GM10248 (cell line): ENCODE results near the gene HOXD13.

Experiments used
- CTCF ChIA-PET: fragments of 300-600 bp; sonication (Branson Sonifier 250); formaldehyde crosslinking; extraction: SDS; loops from one replicate; lab custom pipeline; 2021; ENCODE audit warnings: antibody characterized with exemption; lab: Yijun Ruan, JAX
- POLR2A ChIA-PET: fragments of 350-650 bp; sonication (Branson Sonifier 250); formaldehyde crosslinking; extraction: SDS; loops from one replicate; lab custom pipeline; 2020; ENCODE audit warnings: antibody characterized with exemption; lab: Yijun Ruan, JAX
- DNase-seq: peaks from one replicate; pipeline ENCODE4 v3.0.0; 2012; ENCODE audit errors: extremely low spot score
- TF ChIP-seq, protein P1 (sequence below): IDR thresholded peaks from 2 replicates; pipeline ENCODE4 v1.5.1; 2012; ENCODE audit warnings: mild to moderate bottlenecking, low read depth; ENCODE audit errors: extremely low read depth, missing control alignments, control extremely low read depth

Gene HOXD13

DNA sequence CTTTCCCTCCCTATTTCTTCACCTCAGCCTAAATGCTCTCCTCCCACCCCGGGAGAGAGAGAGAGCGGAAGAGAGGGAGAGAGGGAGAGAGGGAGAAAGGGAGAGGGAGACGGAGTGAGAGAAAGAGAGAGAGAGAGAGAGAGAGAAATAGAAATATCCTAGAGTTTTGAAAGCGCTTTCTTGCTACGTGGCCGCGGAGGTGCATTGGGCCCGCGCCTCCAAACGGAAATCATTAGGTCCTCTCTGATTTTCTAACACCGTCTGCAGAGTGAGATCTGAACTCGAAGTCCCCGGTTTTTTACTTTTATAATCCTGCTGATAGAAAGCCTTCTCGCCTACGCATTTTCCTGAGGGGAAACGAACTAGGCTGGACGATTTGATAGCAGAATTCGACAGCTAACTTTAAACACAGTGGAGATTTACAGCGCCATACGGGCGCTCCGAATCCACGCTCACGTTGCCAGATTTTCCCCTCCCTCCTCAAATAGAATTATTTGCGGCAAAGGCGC, 7.9 kb upstream of the HOXD13 start:
- ChIA-PET POLR2A (no interaction called here), CTCF (interaction anchor here (1.3 to 1.8 kb wide), 4 partner anchors 11 to 394 kb away, joined by 3 to 11 read pairs (median 3); no protein-coding TSS in a partner anchor)
- DNase-seq = no peak
- TF ChIP-seq, protein P1, sequence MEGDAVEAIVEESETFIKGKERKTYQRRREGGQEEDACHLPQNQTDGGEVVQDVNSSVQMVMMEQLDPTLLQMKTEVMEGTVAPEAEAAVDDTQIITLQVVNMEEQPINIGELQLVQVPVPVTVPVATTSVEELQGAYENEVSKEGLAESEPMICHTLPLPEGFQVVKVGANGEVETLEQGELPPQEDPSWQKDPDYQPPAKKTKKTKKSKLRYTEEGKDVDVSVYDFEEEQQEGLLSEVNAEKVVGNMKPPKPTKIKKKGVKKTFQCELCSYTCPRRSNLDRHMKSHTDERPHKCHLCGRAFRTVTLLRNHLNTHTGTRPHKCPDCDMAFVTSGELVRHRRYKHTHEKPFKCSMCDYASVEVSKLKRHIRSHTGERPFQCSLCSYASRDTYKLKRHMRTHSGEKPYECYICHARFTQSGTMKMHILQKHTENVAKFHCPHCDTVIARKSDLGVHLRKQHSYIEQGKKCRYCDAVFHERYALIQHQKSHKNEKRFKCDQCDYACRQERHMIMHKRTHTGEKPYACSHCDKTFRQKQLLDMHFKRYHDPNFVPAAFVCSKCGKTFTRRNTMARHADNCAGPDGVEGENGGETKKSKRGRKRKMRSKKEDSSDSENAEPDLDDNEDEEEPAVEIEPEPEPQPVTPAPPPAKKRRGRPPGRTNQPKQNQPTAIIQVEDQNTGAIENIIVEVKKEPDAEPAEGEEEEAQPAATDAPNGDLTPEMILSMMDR = no peak

DNA sequence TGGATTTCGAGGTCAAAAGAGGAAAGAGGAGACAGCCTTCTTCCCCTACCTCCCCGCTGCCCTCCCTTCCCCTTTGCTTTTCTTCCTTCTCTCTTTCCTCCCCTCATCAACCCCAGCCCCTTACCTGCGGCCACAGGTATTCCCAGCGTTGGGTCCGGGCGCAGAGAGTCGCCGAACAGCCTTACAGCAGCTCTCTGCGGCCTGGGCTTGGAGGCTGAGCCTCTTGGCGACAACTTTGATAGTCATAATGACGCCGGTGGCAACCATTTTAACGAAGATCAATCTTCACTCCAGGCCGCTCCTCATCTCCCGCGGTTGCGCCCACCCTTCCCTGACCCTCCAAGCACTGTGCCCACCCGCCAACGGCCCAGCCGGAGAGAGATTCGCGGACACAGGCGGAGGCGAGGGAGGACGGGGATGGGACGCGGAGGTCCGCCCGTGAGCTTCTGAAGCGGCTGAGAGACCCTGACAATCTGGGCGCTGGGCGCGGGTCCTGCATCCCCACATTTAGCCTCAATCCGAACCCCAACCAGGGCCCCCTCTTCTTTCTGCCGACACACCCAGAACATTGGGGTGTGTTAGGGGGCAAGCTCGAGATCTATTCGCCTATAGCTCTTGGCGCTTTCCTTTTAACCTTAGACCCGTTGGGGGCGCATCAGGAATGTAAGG, 7.3 kb upstream of the HOXD13 start:
- DNase-seq = no peak
- ChIA-PET POLR2A (no interaction called here), CTCF (interaction anchor here (0.8 to 1.8 kb wide), 7 partner anchors 11 to 397 kb away, joined by 3 to 11 read pairs (median 3); no protein-coding TSS in a partner anchor)
- TF ChIP-seq, protein P1 = no peak

DNA sequence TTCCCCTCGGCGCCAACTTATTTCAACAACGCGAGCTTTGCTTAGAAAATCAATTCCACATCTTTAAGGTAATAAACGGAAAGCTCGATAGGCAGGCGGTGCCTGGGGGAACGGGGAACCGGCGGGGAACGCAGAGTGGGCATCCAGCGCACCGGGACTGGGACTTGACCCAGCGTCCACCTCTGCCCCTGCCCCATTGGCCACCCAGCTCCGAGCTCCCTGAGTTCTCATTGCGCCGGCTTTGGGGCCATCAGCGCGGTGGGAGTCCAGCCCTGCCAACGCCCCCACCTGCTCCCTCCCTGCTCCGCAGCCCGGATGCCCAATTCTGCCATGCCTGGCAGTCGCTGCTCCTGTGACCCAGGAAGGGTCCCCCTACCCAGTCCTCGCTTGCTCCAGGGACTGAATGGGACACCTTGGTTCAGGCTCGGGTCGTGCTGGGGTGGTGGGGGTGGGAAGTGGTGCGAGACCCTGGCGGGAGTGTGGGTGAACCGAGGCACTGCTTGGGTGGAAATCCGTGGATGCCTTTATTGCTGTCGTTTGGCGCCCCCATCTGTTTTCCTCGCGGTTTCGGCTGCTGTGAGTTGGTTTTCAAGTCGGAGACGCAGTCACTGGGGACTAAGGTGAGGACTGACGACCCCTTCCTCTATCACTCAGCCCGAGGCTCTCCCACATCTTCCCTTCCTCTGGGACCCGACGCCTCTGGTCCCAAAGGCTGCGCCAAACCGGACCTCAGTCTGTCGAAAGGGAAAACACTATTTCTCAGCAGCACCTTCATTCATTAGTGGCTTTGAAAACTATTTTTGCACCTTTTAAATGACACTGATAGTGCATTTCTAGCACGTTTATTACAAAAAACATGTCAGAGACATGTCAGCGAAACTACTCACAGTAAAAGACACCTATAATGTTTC, 6.4 kb upstream of the HOXD13 start:
- ChIA-PET CTCF (interaction anchor here (0.8 to 1.8 kb wide), 7 partner anchors 11 to 398 kb away, joined by 3 to 11 read pairs (median 3); no protein-coding TSS in a partner anchor), POLR2A (no interaction called here)
- TF ChIP-seq, protein P1 = peak; percentile 49
- DNase-seq = no peak

DNA sequence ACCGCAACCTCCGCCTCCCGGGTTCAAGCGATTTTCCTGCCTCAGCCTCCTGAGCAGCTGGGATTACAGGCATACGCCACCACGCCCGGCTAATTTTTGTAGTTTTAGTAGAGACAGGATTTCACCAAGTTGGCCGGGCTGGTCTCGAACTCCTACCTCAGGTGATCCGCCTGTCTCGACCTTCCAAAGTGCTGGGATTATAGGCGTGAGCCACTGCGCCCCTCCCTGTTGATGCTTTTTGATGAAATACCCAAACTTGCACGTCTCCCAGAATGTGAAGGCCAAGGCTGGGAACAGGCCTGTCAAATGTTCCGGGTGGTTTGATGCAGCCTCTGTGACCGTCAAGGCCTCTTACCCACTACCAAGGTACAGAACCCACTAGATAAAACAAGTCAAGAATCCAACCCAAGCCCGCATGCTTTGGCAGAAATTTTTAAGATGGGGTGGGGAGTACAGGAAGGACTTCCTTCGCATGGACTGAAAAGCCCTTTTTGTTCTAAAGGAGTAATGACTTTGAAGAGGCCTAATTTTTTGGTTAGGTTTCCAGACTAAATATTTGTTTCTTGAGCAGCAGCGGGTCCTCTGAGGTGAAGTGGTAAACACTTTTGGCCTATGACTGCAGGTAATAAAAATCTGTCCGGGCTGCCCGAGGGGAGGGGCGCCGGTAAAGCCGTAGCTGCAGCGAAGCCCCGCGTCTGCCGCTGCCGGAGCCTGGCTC, 5.0 kb upstream of the HOXD13 start:
- TF ChIP-seq, protein P1 = no peak
- ChIA-PET CTCF (interaction anchor here (0.9 to 2.5 kb wide), 9 partner anchors 10 to 1338 kb away, joined by 3 to 32 read pairs (median 4); no protein-coding TSS in a partner anchor), POLR2A (no interaction called here)
- DNase-seq = no peak

DNA sequence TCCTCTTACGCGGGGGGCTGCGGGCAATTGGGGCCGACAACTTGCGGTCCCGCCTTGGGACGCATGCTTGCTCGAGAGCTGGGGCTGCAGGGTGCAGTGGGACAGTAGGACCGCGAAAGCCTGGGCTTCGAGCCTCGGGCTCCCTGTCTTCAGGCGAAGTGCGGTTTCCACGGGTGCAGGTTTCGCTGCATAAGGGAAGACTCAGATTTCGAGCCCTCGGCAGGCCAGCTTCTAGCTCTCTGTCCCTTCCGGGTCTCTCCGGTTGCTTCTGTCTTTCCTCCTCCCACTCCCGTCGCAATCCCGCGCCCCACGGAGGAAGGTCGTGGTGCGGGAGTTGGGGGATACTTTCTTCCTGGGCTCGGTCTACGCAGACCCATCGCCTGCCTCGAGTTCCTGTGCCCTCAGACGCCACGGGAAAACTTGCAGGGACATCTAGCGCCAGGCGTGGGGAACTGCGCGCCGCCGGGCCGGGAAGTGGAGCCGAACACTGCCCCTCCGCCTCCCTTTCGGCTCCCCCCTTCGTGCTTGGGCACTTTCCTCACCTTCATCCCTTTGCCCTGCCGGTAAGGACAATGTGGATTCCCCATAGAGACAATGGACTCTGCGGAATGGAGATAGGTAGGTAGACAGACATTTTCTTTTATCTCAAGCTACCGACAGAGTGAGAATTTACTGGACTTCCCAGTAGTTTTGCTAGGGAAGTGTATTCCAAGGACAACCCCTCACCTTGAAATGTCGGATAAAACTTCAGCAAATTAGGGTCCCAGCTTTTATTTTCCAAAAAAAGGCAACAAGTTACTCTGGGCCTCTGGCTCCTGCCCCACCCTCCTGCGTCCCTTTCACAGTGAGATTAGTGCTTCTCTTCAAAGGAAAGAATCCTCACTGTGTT, 4.2 kb upstream of the HOXD13 start:
- peak; percentile 54 for DNase-seq
- TF ChIP-seq, protein P1 = peak; percentile 82
- ChIA-PET POLR2A (no interaction called here), CTCF (interaction anchor here (0.7 to 2.5 kb wide), 16 partner anchors 9 to 1389 kb away, joined by 3 to 32 read pairs (median 3); no protein-coding TSS in a partner anchor)
